ENCODE data around the gene FBXW11. TPM values are rescaled to one million over a fixed set of nuclear protein-coding genes. Genes with fewer than 3 reads are reported as not detected.

FBXW11 gene
- total and polyA plus RNA-seq, 2 of the 13 experiments (the other 11 are each of a cell fraction or from before 2014, with no cell fraction given): 31.7 to 53.6 TPM

- no peak for TF ChIP-seq ZBTB4 (CRISPR knock-in tag; IDR thresholded peaks at IDR 0.05; ENCODE audit: borderline replicate concordance)
- TF ChIP-seq SRF (IDR thresholded peaks at IDR 0.05; ENCODE audit: low read depth, low read length): 0 out of 2 replicates have a peak, but pooled peaks have one; percentile 30
- TF ChIP-seq CERS6 (CRISPR knock-in tag; IDR thresholded peaks at IDR 0.05): peak; percentile 46; the same call in 1 of the 2 replicates
- no peak for TF ChIP-seq ZZZ3 (CRISPR knock-in tag; IDR thresholded peaks at IDR 0.05; ENCODE audit: borderline replicate concordance)
- TF ChIP-seq HNF1B (CRISPR knock-in tag; IDR thresholded peaks at IDR 0.05): peak; percentile 84
- no peak for TF ChIP-seq KIAA2018 (CRISPR knock-in tag; IDR thresholded peaks at IDR 0.05; ENCODE audit: borderline replicate concordance)
- TF ChIP-seq E2F5 (CRISPR knock-in tag; conservative IDR thresholded peaks at IDR 0.05): no peak
- no peak; the same call in 1 of the 2 replicates for TF ChIP-seq EED (CRISPR knock-in tag; IDR thresholded peaks at IDR 0.05)
- no peak; the same call in 1 of the 2 replicates for TF ChIP-seq JDP2 (CRISPR knock-in tag; IDR thresholded peaks at IDR 0.05; ENCODE audit: borderline replicate concordance)
- peak; percentile 82; the same call in 1 of the 2 replicates for TF ChIP-seq MEF2D (CRISPR knock-in tag; IDR thresholded peaks at IDR 0.05)
- peak; percentile 82; the same call in 1 of the 2 replicates for TF ChIP-seq ZNF383 (CRISPR knock-in tag; IDR thresholded peaks at IDR 0.05; ENCODE audit: borderline replicate concordance)
These were observed at the start of gene FBXW11 (continued) for GRCh38 chr5:172006321-172007174.

Data from HepG2 (cell line).